ENCODE measurements around the gene ATP13A1. TPM values are rescaled to one million over a fixed set of nuclear protein-coding genes. Genes with fewer than 3 reads are reported as not detected.

Gene ATP13A1
- total RNA-seq, 2 donors from 2014 or later, result 38.7 to 570 TPM

GRCh38 chr19:19619849-19620210, 43.6 kb downstream of the ATP13A1 start:
- intact Hi-C loops (cut with DNase I), result no loop called here
- H3K36me3 ChIP-seq (replicated peaks in 1 of 2; ENCODE audit: insufficient read depth in 1 of 2, low read depth in 2 of 2), result no peaks in the 10 kb centered on the region
- H3K4me1 ChIP-seq, result peaks cover 19% of the 10 kb centered on the region
- no peak for TF ChIP-seq CTCF (IDR thresholded peaks at IDR 0.05)
- H3K9me3 ChIP-seq, result no peaks in the 10 kb centered on the region
- H3K27me3 ChIP-seq, result no peaks in the 10 kb centered on the region
- H3K4me3 ChIP-seq, result no peak overlapping the region
- WGBS, 2 donors, result 60 to 71% methylated on average over 6 to 7 of the region's 7 CpGs
- DNase-seq (no peak), ATAC-seq (no peak)
- no peak overlapping the region for H3K27ac ChIP-seq

DNA sequence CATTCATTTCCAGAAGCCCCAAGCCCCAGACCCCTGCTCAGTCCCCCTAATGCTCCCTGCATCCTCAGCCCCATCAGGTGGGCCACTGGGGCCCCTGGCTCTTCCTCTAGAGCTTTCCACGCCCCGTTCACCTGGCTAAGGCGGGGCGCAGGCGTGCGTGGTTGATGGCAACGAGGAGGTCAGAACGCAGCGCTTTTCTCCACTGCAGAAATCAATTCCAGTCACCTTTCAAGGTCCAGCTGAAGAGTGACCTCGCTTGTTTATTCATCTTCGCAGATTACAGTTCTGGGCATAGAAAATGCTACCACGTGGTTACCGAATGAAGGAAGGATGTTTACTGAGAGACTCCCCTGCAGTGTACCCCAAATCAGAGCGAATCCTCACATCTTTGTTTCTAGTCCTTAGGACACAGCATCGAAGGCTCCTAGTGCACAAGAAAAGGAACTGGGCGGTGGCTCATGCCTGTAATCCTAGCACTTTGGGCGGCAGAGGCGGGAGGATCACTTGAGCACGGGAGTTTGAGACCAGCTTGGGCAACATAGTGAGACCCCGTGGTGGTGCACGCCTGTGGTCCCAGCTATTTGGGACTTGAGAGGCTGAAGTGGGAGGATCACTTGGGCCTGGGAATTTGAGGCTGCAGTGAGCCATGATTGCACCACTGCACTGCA, 44.2 kb downstream of the ATP13A1 start:
- Histone ChIP-seq H3K4me3 (no peak overlapping the region), H3K36me3 (replicated peaks in 1 of 2; ENCODE audit: insufficient read depth in 1 of 2, low read depth in 2 of 2) (no peaks in the 10 kb centered on the region), H3K27ac (peak overlapping the region in 2 of 4 donors; percentile 21 to 42), H3K27me3 (no peaks in the 10 kb centered on the region), H3K9me3 (no peaks in the 10 kb centered on the region), H3K4me1 (peaks cover 19% of the 10 kb centered on the region)
- DNase-seq (no peak), ATAC-seq (peak; percentile 19)
- TF ChIP-seq CTCF (IDR thresholded peaks at IDR 0.05) (no peak), POLR2A (IDR thresholded peaks at IDR 0.05) (no peak)
- intact Hi-C loops (cut with DNase I), result no loop called here
- 39 to 43% methylated on average over 21 of the region's 21 CpGs for WGBS, 2 donors

DNA sequence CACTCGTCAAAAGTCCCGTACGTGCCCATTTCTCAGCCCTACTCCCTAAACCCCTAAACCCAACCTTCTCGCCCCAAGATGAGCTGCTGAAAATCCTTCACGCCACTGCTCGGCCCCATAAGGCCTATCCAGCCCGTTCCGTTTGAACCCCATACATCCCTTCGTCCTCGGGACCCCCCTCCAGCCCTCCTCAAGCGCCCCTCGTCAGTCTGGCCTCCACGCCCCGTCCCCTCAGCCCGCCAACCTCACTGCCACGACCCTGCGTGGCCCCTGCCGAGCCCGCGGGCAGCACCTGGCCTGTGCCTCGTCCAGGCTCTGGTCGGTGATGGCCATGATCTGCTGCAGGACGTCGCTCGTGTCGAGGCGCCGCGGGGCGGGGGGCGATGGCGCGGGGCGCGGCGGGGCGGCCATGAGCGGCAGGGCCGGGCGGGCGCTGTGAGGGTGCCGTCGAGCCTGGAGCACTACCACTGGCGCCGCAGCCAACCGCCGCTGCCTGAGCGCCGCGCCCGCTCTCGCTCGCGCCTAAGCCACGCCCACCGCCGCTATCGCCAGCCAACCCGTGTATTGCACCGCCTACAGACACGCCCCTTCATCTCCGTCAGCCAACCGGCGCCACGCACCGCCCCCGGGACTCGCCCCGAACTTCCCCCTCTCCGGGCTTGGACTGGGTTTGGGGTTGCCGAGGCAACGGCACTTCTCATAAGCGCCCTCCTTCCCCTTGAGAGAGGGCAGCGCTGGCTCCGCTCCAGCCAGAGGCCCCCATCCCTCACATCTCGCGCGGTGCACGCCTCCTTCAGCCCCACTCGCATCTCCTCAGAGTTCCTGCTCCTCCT, 45.0 kb downstream of the ATP13A1 start, which contains the start of gene PBX4:
TSS of gene PBX4 (minus strand) at position 469 of the 833 bp plus-strand sequence. CDS start at position 411, 58 bp downstream.
- Histone ChIP-seq H3K9me3 (no peaks in the 10 kb centered on the region), H3K27ac (peak within 1 kb of the TSS in 2 of 4 donors; percentile 21 to 42), H3K27me3 (no peaks in the 10 kb centered on the region), H3K36me3 (replicated peaks in 1 of 2; ENCODE audit: insufficient read depth in 1 of 2, low read depth in 2 of 2) (no peaks in the 10 kb centered on the region), H3K4me3 (no peak within 1 kb of the TSS), H3K4me1 (peaks cover 19% of the 10 kb centered on the region)
- intact Hi-C loops (cut with DNase I), result no loop called here
- ATAC-seq (peak; percentile 96), DNase-seq (peak; percentile 90 to 95 (median 92))
- 6 to 16% methylated on average over 21 to 70 of the region's 80 CpGs for WGBS, 2 donors
- TF ChIP-seq CTCF (IDR thresholded peaks at IDR 0.05) (no peak), POLR2A (IDR thresholded peaks at IDR 0.05) (peak in 1 of 3 donors; percentile 11)

DNA sequence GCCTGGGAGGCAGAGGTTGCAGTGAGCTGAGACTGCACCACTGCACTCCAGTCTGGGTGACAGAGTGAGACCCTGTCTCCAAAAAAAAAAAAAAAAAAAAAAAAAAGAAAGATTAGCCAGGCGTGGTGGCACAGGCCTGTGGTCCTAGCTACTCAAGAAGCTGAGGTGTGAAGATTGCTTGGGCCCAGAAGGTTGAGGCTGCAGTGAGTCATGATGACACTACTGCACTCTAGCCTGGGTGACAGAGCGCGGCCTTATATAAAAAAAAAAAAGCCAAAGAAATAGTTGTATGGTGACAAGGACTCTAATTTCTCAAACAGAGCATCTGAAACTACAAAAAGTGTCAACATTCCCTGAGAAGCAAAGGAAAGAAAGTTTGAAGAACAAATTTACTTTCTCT, 48.4 kb downstream of the ATP13A1 start:
- H3K27me3 ChIP-seq, result no peaks in the 10 kb centered on the region
- 72 to 83% methylated on average over 3 of the region's 3 CpGs for WGBS, 2 donors
- no peak for ATAC-seq
- H3K27ac ChIP-seq, result no peak overlapping the region
- intact Hi-C loops (cut with DNase I), result no loop called here
- no peak for DNase-seq
- H3K4me1 ChIP-seq, result peaks cover 19% of the 10 kb centered on the region
- no peaks in the 10 kb centered on the region for H3K36me3 ChIP-seq (replicated peaks in 1 of 2; ENCODE audit: insufficient read depth in 1 of 2, low read depth in 2 of 2)
- TF ChIP-seq CTCF (IDR thresholded peaks at IDR 0.05) (no peak), POLR2A (IDR thresholded peaks at IDR 0.05) (no peak)
- H3K9me3 ChIP-seq, result no peaks in the 10 kb centered on the region
- H3K4me3 ChIP-seq, result no peak overlapping the region

Measured in body of pancreas (tissue), 4 donors.